ENCODE data around the gene VPS35L. TPM values are rescaled to one million over a fixed set of nuclear protein-coding genes. Genes with fewer than 3 reads are reported as not detected.

The VPS35L gene
- polyA plus RNA-seq, 4 donors = 15.1 to 53.4 (median 27.2) TPM

GRCh38 chr16:19688396-19689024 is 133.0 kb downstream of the VPS35L start:
- no peak for DNase-seq
- Histone ChIP-seq H3K27me3 (ENCODE audit: control insufficient read depth in 3 of 3, insufficient read depth in 3 of 3, low read length in 3 of 3) (no peaks in the 10 kb centered on the region), H3K27ac (ENCODE audit: low read depth in 1 of 3, low read length in 2 of 3) (no peak overlapping the region), H3K4me3 (ENCODE audit: low read depth in 1 of 3, low read length in 3 of 3) (no peak overlapping the region), H3K4me1 (ENCODE audit: control insufficient read depth in 3 of 3, insufficient read depth in 2 of 3, low read depth in 1 of 3, low read length in 2 of 3) (no peaks in the 10 kb centered on the region), H3K36me3 (ENCODE audit: control insufficient read depth in 3 of 3, insufficient read depth in 2 of 3, low read depth in 1 of 3, low read length in 3 of 3) (peaks cover 4 to 66% (median 6%) of the 10 kb centered on the region in 3 donors), H3K9me3 (ENCODE audit: control insufficient read depth in 2 of 2, insufficient read depth in 1 of 2, low read depth in 1 of 2, low read length in 1 of 2) (peaks cover 0 to 6% of the 10 kb centered on the region in 2 donors)
- WGBS, 3 donors = 87 to 93% (median 89%) methylated on average over 18 of the region's 18 CpGs
- FAIRE-seq = no peak

- Histone ChIP-seq H3K36me3 (ENCODE audit: control insufficient read depth in 3 of 3, insufficient read depth in 2 of 3, low read depth in 1 of 3, low read length in 3 of 3) (peaks cover 1 to 61% (median 4%) of the 10 kb centered on the region in 3 donors), H3K9me3 (ENCODE audit: control insufficient read depth in 2 of 2, insufficient read depth in 1 of 2, low read depth in 1 of 2, low read length in 1 of 2) (peaks cover 0 to 6% of the 10 kb centered on the region in 2 donors), H3K27ac (ENCODE audit: low read depth in 1 of 3, low read length in 2 of 3) (no peak overlapping the region), H3K4me3 (ENCODE audit: low read depth in 1 of 3, low read length in 3 of 3) (no peak overlapping the region), H3K27me3 (ENCODE audit: control insufficient read depth in 3 of 3, insufficient read depth in 3 of 3, low read length in 3 of 3) (no peaks in the 10 kb centered on the region), H3K4me1 (ENCODE audit: control insufficient read depth in 3 of 3, insufficient read depth in 2 of 3, low read depth in 1 of 3, low read length in 2 of 3) (no peaks in the 10 kb centered on the region)
- FAIRE-seq = no peak
- 92 to 96% (median 95%) methylated on average over 5 of the region's 5 CpGs for WGBS, 3 donors
- no peak for DNase-seq
Observed at GRCh38 chr16:19689342-19689741, 133.8 kb downstream of the VPS35L start.

GRCh38 chr16:19690196-19690595 is 134.7 kb downstream of the VPS35L start:
- Histone ChIP-seq H3K27me3 (ENCODE audit: control insufficient read depth in 3 of 3, insufficient read depth in 3 of 3, low read length in 3 of 3) (no peaks in the 10 kb centered on the region), H3K36me3 (ENCODE audit: control insufficient read depth in 3 of 3, insufficient read depth in 2 of 3, low read depth in 1 of 3, low read length in 3 of 3) (peaks cover 0 to 58% (median 4%) of the 10 kb centered on the region in 3 donors), H3K4me3 (ENCODE audit: low read depth in 1 of 3, low read length in 3 of 3) (no peak overlapping the region), H3K9me3 (ENCODE audit: control insufficient read depth in 2 of 2, insufficient read depth in 1 of 2, low read depth in 1 of 2, low read length in 1 of 2) (no peaks in the 10 kb centered on the region), H3K27ac (ENCODE audit: low read depth in 1 of 3, low read length in 2 of 3) (no peak overlapping the region), H3K4me1 (ENCODE audit: control insufficient read depth in 3 of 3, insufficient read depth in 2 of 3, low read depth in 1 of 3, low read length in 2 of 3) (no peaks in the 10 kb centered on the region)
- WGBS, 3 donors = 69 to 85% (median 82%) methylated on average over 4 of the region's 4 CpGs
- FAIRE-seq (no peak), DNase-seq (no peak)

GRCh38 chr16:19691161-19691711 is 135.7 kb downstream of the VPS35L start:
- no peak for FAIRE-seq
- 78 to 92% (median 87%) methylated on average over 14 of the region's 14 CpGs for WGBS, 3 donors
- H3K9me3 ChIP-seq (ENCODE audit: control insufficient read depth in 2 of 2, insufficient read depth in 1 of 2, low read depth in 1 of 2, low read length in 1 of 2) = no peaks in the 10 kb centered on the region
- peaks cover 0 to 5% (median 2%) of the 10 kb centered on the region in 3 donors for H3K4me1 ChIP-seq (ENCODE audit: control insufficient read depth in 3 of 3, insufficient read depth in 2 of 3, low read depth in 1 of 3, low read length in 2 of 3)
- DNase-seq = no peak
- H3K27me3 ChIP-seq (ENCODE audit: control insufficient read depth in 3 of 3, insufficient read depth in 3 of 3, low read length in 3 of 3) = no peaks in the 10 kb centered on the region
- no peak overlapping the region for H3K4me3 ChIP-seq (ENCODE audit: low read depth in 1 of 3, low read length in 3 of 3)
- peak overlapping the region in 1 of 3 donors; percentile 63 for H3K27ac ChIP-seq (ENCODE audit: low read depth in 1 of 3, low read length in 2 of 3)
- H3K36me3 ChIP-seq (ENCODE audit: control insufficient read depth in 3 of 3, insufficient read depth in 2 of 3, low read depth in 1 of 3, low read length in 3 of 3) = peaks cover 0 to 49% (median 4%) of the 10 kb centered on the region in 3 donors

GRCh38 chr16:19694989-19695388 is 139.5 kb downstream of the VPS35L start:
- Histone ChIP-seq H3K27ac (ENCODE audit: low read depth in 1 of 3, low read length in 2 of 3) (no peak overlapping the region), H3K9me3 (ENCODE audit: control insufficient read depth in 2 of 2, insufficient read depth in 1 of 2, low read depth in 1 of 2, low read length in 1 of 2) (no peaks in the 10 kb centered on the region), H3K36me3 (ENCODE audit: control insufficient read depth in 3 of 3, insufficient read depth in 2 of 3, low read depth in 1 of 3, low read length in 3 of 3) (peaks cover 0 to 57% (median 6%) of the 10 kb centered on the region in 3 donors), H3K27me3 (ENCODE audit: control insufficient read depth in 3 of 3, insufficient read depth in 3 of 3, low read length in 3 of 3) (no peaks in the 10 kb centered on the region), H3K4me3 (ENCODE audit: low read depth in 1 of 3, low read length in 3 of 3) (no peak overlapping the region), H3K4me1 (ENCODE audit: control insufficient read depth in 3 of 3, insufficient read depth in 2 of 3, low read depth in 1 of 3, low read length in 2 of 3) (peaks cover 2 to 28% (median 12%) of the 10 kb centered on the region in 3 donors)
- WGBS, 3 donors = 90 to 94% (median 91%) methylated on average over 8 of the region's 8 CpGs
- FAIRE-seq = no peak
- DNase-seq = no peak

GRCh38 chr16:19696328-19696727 is 140.8 kb downstream of the VPS35L start:
- no peaks in the 10 kb centered on the region for H3K9me3 ChIP-seq (ENCODE audit: control insufficient read depth in 2 of 2, insufficient read depth in 1 of 2, low read depth in 1 of 2, low read length in 1 of 2)
- DNase-seq (peak; percentile 85 to 86), FAIRE-seq (no peak)
- peak overlapping the region in 2 of 3 donors; percentile 26 to 82 for H3K27ac ChIP-seq (ENCODE audit: low read depth in 1 of 3, low read length in 2 of 3)
- no peaks in the 10 kb centered on the region for H3K27me3 ChIP-seq (ENCODE audit: control insufficient read depth in 3 of 3, insufficient read depth in 3 of 3, low read length in 3 of 3)
- peaks cover 2 to 37% (median 15%) of the 10 kb centered on the region in 3 donors for H3K4me1 ChIP-seq (ENCODE audit: control insufficient read depth in 3 of 3, insufficient read depth in 2 of 3, low read depth in 1 of 3, low read length in 2 of 3)
- H3K4me3 ChIP-seq (ENCODE audit: low read depth in 1 of 3, low read length in 3 of 3) = no peak overlapping the region
- 4 to 21% (median 10%) methylated on average over 10 of the region's 10 CpGs for WGBS, 3 donors
- H3K36me3 ChIP-seq (ENCODE audit: control insufficient read depth in 3 of 3, insufficient read depth in 2 of 3, low read depth in 1 of 3, low read length in 3 of 3) = peaks cover 0 to 50% (median 9%) of the 10 kb centered on the region in 3 donors

- H3K4me1 ChIP-seq (ENCODE audit: control insufficient read depth in 3 of 3, insufficient read depth in 2 of 3, low read depth in 1 of 3, low read length in 2 of 3) = peaks cover 2 to 37% (median 15%) of the 10 kb centered on the region in 3 donors
- DNase-seq (no peak), FAIRE-seq (no peak)
- H3K36me3 ChIP-seq (ENCODE audit: control insufficient read depth in 3 of 3, insufficient read depth in 2 of 3, low read depth in 1 of 3, low read length in 3 of 3) = peaks cover 0 to 48% (median 5%) of the 10 kb centered on the region in 3 donors
- no peak overlapping the region for H3K4me3 ChIP-seq (ENCODE audit: low read depth in 1 of 3, low read length in 3 of 3)
- peak overlapping the region in 2 of 3 donors; percentile 26 to 82 for H3K27ac ChIP-seq (ENCODE audit: low read depth in 1 of 3, low read length in 2 of 3)
- H3K27me3 ChIP-seq (ENCODE audit: control insufficient read depth in 3 of 3, insufficient read depth in 3 of 3, low read length in 3 of 3) = no peaks in the 10 kb centered on the region
- WGBS, 3 donors = 89 to 96% (median 91%) methylated on average over 15 of the region's 15 CpGs
- no peaks in the 10 kb centered on the region for H3K9me3 ChIP-seq (ENCODE audit: control insufficient read depth in 2 of 2, insufficient read depth in 1 of 2, low read depth in 1 of 2, low read length in 1 of 2)
Observed at GRCh38 chr16:19696961-19697360, 141.5 kb downstream of the VPS35L start.

GRCh38 chr16:19697756-19698318 is 142.3 kb downstream of the VPS35L start:
- DNase-seq (peak; percentile 36 to 78), FAIRE-seq (no peak)
- Histone ChIP-seq H3K4me1 (ENCODE audit: control insufficient read depth in 3 of 3, insufficient read depth in 2 of 3, low read depth in 1 of 3, low read length in 2 of 3) (peaks cover 2 to 37% (median 15%) of the 10 kb centered on the region in 3 donors), H3K27ac (ENCODE audit: low read depth in 1 of 3, low read length in 2 of 3) (peak overlapping the region in 2 of 3 donors; percentile 5 to 82), H3K27me3 (ENCODE audit: control insufficient read depth in 3 of 3, insufficient read depth in 3 of 3, low read length in 3 of 3) (no peaks in the 10 kb centered on the region), H3K4me3 (ENCODE audit: low read depth in 1 of 3, low read length in 3 of 3) (no peak overlapping the region), H3K9me3 (ENCODE audit: control insufficient read depth in 2 of 2, insufficient read depth in 1 of 2, low read depth in 1 of 2, low read length in 1 of 2) (no peaks in the 10 kb centered on the region), H3K36me3 (ENCODE audit: control insufficient read depth in 3 of 3, insufficient read depth in 2 of 3, low read depth in 1 of 3, low read length in 3 of 3) (peaks cover 0 to 51% (median 8%) of the 10 kb centered on the region in 3 donors)
- WGBS, 3 donors = 43 to 72% (median 56%) methylated on average over 8 of the region's 8 CpGs
